WTC11 (cell line): Measurements from ENCODE around the gene CAPN12. TPM values are rescaled to one million over a fixed set of nuclear protein-coding genes. Genes with fewer than 3 reads are reported as not detected.
A peak's percentile ranks its signal among the peaks of the same experiment; 100 is the strongest.

Experiments used
- ATAC-seq: fragments of 200-7000 bp; cut with Tn5 transposase; 2 replicates; pipeline ENCODE4 v1.10.0; 2021; ENCODE audit warnings: mild to moderate bottlenecking, moderate library complexity
- CTCF ChIA-PET: fragments of 300-600 bp; sonication (Branson Sonifier 250); formaldehyde crosslinking; loops from one replicate; lab custom pipeline; 2021; ENCODE audit warnings: antibody characterized with exemption; lab: Charles Lee
- POLR2A ChIA-PET: fragments of 350-600 bp; sonication (Branson Sonifier 250); formaldehyde crosslinking; loops from one replicate; lab custom pipeline; 2021; ENCODE audit warnings: antibody characterized with exemption; lab: Charles Lee
- DNase-seq: peaks from one replicate; pipeline ENCODE4 v3.0.0; 2021; ENCODE audit warnings: low spot score
- H3K27ac Mint-ChIP-seq: 2 replicates; pipeline ENCODE4 v1.8.0; 2021; ENCODE audit warnings: mixed read lengths
- H3K27me3 Mint-ChIP-seq: 2 replicates; pipeline ENCODE4 v1.8.0; 2021; ENCODE audit warnings: low read depth, mild to moderate bottlenecking, moderate library complexity, mixed read lengths
- H3K36me3 Mint-ChIP-seq: 2 replicates; pipeline ENCODE4 v1.8.0; 2021; ENCODE audit warnings: mixed read lengths
- H3K4me1 Mint-ChIP-seq: 2 replicates; pipeline ENCODE4 v1.8.0; 2022; ENCODE audit warnings: mixed read lengths
- H3K4me3 Mint-ChIP-seq: 2 replicates; pipeline ENCODE4 v1.8.0; 2021; ENCODE audit warnings: mild to moderate bottlenecking, moderate library complexity, mixed read lengths
- H3K9me3 Mint-ChIP-seq: 2 replicates; pipeline ENCODE4 v1.8.0; 2021; ENCODE audit warnings: mixed read lengths
- AR ChIP-seq: fragments of 250-450 bp; sonication (Bioruptor Pico); IDR thresholded peaks from 2 replicates; pipeline ENCODE4 v1.9.0; 2021; ENCODE audit warnings: mild to moderate bottlenecking
- ARID4B ChIP-seq: sonication (generic); formaldehyde crosslinking; IDR thresholded peaks from 2 replicates; pipeline ENCODE4 v1.8.0; 2023; ENCODE audit warnings: missing genetic modification reagents, mild to moderate bottlenecking, borderline replicate concordance
- ATF1 ChIP-seq: sonication (generic); formaldehyde crosslinking; IDR thresholded peaks from 2 replicates; pipeline ENCODE4 v1.8.1; 2023; ENCODE audit warnings: mild to moderate bottlenecking, moderate library complexity, missing genetic modification reagents
- ELF4 ChIP-seq: sonication (generic); formaldehyde crosslinking; IDR thresholded peaks from 2 replicates; pipeline ENCODE4 v1.8.1; 2022; ENCODE audit warnings: low read depth, mild to moderate bottlenecking, moderate library complexity, missing genetic modification reagents
- ETV6 ChIP-seq: sonication (generic); formaldehyde crosslinking; IDR thresholded peaks from 2 replicates; pipeline ENCODE4 v1.8.1; 2022; ENCODE audit warnings: mild to moderate bottlenecking, missing genetic modification reagents
- FOXP4 ChIP-seq: sonication (generic); formaldehyde crosslinking; IDR thresholded peaks from 2 replicates; pipeline ENCODE4 v1.8.0; 2022; ENCODE audit warnings: mild to moderate bottlenecking, missing genetic modification reagents
- GTF2I ChIP-seq: fragments of 250-450 bp; sonication (Bioruptor Pico); conservative IDR thresholded peaks from 2 replicates; pipeline ENCODE4 v1.4.0; 2021; ENCODE audit warnings: mild to moderate bottlenecking
- MYBL2 ChIP-seq: sonication (generic); formaldehyde crosslinking; IDR thresholded peaks from 2 replicates; pipeline ENCODE4 v1.8.1; 2023; ENCODE audit warnings: mild to moderate bottlenecking, moderate library complexity, missing genetic modification reagents
- NR2C2 ChIP-seq: sonication (generic); formaldehyde crosslinking; IDR thresholded peaks from 2 replicates; pipeline ENCODE4 v1.8.0; 2022; ENCODE audit warnings: mild to moderate bottlenecking, missing genetic modification reagents
- PRDM15 ChIP-seq: sonication (generic); formaldehyde crosslinking; IDR thresholded peaks from 2 replicates; pipeline ENCODE4 v1.8.0; 2022; ENCODE audit warnings: missing genetic modification reagents
- PRRX2 ChIP-seq: fragments of 250-450 bp; sonication (Bioruptor Pico); IDR thresholded peaks from 2 replicates; pipeline ENCODE4 v1.8.0; 2021; ENCODE audit warnings: mild to moderate bottlenecking
- SMAD4 ChIP-seq: sonication (generic); formaldehyde crosslinking; IDR thresholded peaks from 2 replicates; pipeline ENCODE4 v1.8.0; 2022; ENCODE audit warnings: mild to moderate bottlenecking, missing genetic modification reagents
- SP1 ChIP-seq: sonication (generic); formaldehyde crosslinking; conservative IDR thresholded peaks from 2 replicates; pipeline ENCODE4 v1.8.1; 2022; ENCODE audit warnings: missing genetic modification reagents
- STAT6 ChIP-seq: sonication (generic); formaldehyde crosslinking; conservative IDR thresholded peaks from 2 replicates; pipeline ENCODE4 v1.8.1; 2023; ENCODE audit warnings: mild to moderate bottlenecking, low read depth, missing genetic modification reagents, moderate library complexity
- TEAD1 ChIP-seq: sonication (generic); formaldehyde crosslinking; IDR thresholded peaks from 2 replicates; pipeline ENCODE4 v1.8.0; 2022; ENCODE audit warnings: mild to moderate bottlenecking, missing genetic modification reagents
- TEAD4 ChIP-seq: sonication (generic); formaldehyde crosslinking; IDR thresholded peaks from 2 replicates; pipeline ENCODE4 v1.8.0; 2022; ENCODE audit warnings: mild to moderate bottlenecking, missing genetic modification reagents
- ZNF138 ChIP-seq: sonication (generic); formaldehyde crosslinking; conservative IDR thresholded peaks from 2 replicates; pipeline ENCODE4 v1.8.1; 2022; ENCODE audit warnings: mild to moderate bottlenecking, moderate library complexity, missing genetic modification reagents
- ZNF263 ChIP-seq: sonication (generic); formaldehyde crosslinking; IDR thresholded peaks from 2 replicates; pipeline ENCODE4 v1.8.1; 2022; ENCODE audit warnings: low read depth, mild to moderate bottlenecking, moderate library complexity, missing genetic modification reagents
- total RNA-seq: library from RNA; stranded (reverse); gene quantifications from 3 replicates; pipeline ENCODE4 v1.2.3, GENCODE V29; 2021

CAPN12 gene
- total RNA-seq, 1 experiment from 2014 or later: 9.6 TPM

GRCh38 chr19:38745316-38745715, 1.0 kb upstream of the CAPN12 start:
- TF ChIP-seq PRRX2 (CRISPR knock-in tag) (no peak), GTF2I (CRISPR knock-in tag) (no peak), ELF4 (CRISPR knock-in tag) (no peak), AR (no peak), ZNF138 (CRISPR knock-in tag) (no peak), ETV6 (CRISPR knock-in tag) (no peak), ARID4B (CRISPR knock-in tag) (no peak), TEAD4 (CRISPR knock-in tag) (no peak), ATF1 (CRISPR knock-in tag) (no peak), MYBL2 (CRISPR knock-in tag) (no peak), SMAD4 (CRISPR knock-in tag) (no peak), ZNF263 (CRISPR knock-in tag) (no peak), SP1 (CRISPR knock-in tag) (no peak), PRDM15 (CRISPR knock-in tag) (no peak), TEAD1 (CRISPR knock-in tag) (no peak), FOXP4 (CRISPR knock-in tag) (no peak), STAT6 (CRISPR knock-in tag) (no peak), NR2C2 (CRISPR knock-in tag) (no peak)
- DNase-seq (no peak), ATAC-seq (peak; percentile 22; the same call in 1 of the 2 replicates)
- no peaks in the 10 kb centered on the region for H3K4me1 Mint-ChIP-seq
- no peaks in the 10 kb centered on the region for H3K9me3 Mint-ChIP-seq
- ChIA-PET CTCF (interaction anchor here (1.4 to 2.0 kb wide), 2 partner anchors 24 to 109 kb away, joined by 3 to 11 read pairs; no protein-coding TSS in a partner anchor), POLR2A (no interaction called here)
- no peaks in the 10 kb centered on the region for H3K36me3 Mint-ChIP-seq
- H3K27me3 Mint-ChIP-seq: peaks cover 17% of the 10 kb centered on the region
- H3K27ac Mint-ChIP-seq: no peak overlapping the region
- H3K4me3 Mint-ChIP-seq: no peak overlapping the region
